Measurements from ENCODE around the gene SGSM2.

SGSM2 gene

DNA sequence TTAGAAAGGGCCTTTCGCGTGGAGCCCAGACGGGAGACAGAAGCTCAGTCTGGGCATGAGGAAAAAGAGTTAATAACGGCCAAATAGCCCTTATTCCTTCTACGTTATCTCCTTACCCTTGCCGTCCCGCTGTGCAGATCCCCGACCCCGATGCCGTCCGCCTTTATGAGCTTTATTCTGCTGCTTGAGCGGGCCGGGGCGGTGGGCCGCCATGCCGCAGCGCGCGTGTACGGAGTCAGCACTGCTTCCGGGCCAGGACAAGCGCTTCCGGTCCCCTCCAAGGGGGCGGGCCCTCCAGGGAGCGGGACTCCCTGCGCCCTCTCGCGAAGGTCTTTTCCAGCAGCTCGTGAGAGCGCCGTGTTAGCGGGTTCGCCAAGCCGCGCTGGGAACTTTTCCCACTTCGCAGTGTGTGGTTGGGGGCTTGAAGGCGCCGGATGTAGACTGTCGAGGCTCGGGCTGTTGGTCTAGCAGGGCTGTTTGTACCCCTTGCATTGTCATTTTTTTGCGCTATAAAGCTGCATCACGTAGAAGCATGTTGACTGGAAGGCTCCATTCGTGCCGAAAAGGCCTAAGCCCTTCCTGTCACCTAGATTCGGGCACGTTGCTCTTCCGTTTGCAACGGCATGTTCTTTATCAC lies 968 bp upstream of the SGSM2 start, which contains the start of gene TSR1:
Gene TSR1 (minus strand): TSS at position 243 of the 637 bp plus-strand sequence. CDS start 30 bp downstream, at position 213.
- DNase-seq, result peak; percentile 70

DNA sequence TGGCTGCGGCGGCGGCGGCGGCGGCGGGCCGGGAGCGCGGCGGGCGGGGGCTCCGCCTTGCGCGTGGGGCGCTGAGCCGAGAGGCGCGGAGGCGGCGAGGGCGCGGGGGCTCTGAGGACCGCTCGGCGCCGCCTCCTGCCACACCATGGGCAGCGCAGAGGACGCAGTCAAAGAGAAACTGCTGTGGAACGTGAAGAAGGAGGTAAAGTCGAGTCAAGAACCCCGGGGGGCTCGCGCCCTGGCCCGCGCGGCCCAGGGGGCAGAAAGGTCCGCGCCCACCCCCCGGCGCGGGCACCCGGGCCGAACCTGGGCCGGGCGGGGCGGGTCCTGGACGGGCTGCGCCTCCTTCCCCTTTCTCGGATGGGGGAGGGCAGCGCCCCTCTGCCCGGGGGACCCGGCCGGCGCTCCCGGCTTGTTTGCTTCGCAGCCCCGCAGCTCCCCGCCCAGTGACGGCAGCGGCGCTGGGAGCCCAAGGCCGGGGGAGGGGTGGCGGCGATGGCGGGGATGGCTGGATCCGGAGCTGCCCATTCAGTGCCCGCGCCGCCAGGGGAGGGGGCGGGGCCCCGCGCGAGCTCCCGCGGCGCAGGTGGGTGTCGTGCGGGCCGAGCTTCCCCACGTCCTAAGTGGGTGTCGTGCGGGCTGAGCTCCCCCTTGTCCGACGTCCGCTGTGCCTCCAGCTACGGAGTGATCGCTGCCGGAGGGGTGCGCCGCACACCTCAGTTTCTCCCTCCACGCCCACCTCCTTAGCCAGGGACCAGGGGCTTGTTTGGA lies 428 bp downstream of the SGSM2 start:
- DNase-seq, result no peak

DNA sequence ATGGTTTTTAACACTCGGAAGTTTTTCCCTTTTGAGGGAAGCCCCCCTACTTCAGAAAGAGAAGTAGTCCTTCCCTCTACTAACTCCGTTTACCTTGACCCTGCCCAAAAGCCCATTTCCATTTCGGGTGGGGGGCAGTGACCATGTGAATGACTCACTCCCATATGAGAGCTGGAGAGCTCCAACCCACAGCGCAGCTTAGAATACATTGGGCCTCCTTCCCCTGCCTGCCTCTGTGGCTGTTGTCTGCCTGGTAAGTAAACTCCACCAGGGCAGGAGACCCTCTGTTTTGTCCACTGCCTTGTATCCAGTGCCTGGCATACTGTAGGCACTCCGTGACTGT lies 985 bp downstream of the SGSM2 start:
- DNase-seq, result no peak

DNA sequence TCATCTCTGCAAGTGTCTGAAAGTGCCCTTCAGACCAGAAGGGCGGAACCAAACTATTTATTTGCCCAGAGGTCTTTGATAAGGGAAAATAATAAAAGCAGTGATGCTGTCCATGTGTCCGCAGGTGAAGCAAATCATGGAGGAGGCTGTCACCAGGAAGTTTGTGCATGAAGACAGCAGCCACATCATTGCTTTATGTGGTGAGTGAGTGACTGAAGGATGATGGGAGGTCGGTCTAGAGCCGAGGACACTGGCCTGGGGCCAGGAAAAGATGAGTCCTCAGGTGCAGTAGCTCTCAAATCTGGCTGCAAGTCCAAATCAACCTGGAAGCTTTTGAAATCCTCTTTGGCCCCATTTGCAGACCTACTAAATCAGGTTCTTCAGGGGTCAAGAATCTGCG lies 6.1 kb downstream of the SGSM2 start:
- DNase-seq, result peak; percentile 48

DNA sequence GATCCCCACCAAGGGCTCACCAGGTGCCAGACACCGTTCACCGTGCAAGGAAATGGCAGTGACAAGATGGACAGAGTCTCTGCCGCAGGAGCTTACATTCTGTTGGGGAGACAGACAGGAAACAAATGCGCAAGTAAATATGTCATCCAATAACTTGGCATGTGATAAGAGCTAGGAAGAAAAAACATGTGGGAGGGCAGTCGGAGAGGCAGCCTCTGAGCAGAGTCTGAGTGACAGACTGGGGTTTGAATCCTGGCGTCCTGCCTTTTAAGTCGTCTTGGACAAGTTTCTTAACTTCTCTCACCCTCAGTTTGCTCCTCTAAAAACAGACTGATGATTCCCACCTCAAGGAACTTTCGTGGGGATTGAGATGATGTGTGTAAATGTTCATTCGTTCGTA lies 7.2 kb downstream of the SGSM2 start:
- no peak for DNase-seq

DNA sequence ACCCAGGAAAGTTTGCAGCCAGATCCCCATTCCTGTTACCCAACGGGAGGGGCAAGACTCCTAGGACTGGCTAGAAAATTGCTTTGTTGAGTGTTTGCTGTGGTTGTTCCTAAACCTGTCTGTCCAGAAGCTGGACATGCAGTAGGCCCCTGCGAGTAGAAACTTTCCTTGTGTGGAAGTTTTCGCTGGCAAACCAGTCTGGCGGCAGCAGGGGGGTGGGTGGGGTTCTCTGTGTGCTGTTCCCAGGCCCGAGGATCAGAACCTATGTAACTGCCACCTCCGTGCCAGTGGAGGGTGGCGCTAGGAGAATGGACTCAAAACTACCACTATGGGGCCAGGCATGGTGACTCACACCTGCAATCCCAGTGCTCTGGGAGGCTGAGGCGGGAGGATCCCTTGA lies 9.2 kb downstream of the SGSM2 start:
- no peak for DNase-seq

DNA sequence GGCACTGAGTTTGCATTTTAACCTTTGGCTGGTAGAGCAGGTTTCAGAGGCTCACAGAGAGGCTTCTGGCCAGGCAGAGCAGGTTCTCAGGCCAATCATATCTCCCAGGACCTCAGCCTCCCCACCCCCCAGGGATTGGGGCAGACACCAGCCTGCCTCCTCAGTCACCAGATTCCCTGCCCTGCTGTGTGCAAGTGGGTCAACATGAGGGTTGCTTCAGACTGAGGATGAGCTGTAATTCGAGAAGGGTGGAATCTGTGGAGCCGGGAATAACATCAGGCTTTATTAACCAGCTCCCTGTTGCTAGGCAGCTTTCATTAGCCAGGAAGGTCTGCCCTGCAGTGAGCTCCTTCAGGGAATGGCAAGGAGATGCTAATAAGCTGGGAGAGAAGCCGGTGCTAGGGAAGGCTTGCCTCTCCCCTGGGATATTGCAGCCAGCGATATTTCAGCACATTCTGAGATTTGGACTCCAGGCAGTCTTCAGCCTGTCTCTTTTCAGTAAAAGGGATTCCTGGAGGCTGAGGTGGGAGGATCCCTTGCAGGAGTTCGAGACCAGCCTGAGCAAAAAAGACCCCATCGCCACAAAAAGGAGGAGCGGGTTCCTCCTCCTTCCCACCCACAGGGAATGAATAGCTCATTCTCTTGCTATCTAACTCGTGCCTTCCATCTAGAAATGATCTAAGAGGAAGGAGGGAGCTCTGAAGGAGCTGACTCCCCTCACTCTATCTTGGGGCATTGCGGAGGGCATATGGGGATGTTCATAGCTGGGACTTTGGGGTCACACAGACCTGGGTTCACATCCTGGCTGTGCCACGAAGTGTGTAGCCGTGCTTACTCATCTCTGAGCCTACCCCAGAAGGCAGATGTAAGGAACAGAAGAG lies 10.7 kb downstream of the SGSM2 start:
- peak; percentile 66 for DNase-seq

DNA sequence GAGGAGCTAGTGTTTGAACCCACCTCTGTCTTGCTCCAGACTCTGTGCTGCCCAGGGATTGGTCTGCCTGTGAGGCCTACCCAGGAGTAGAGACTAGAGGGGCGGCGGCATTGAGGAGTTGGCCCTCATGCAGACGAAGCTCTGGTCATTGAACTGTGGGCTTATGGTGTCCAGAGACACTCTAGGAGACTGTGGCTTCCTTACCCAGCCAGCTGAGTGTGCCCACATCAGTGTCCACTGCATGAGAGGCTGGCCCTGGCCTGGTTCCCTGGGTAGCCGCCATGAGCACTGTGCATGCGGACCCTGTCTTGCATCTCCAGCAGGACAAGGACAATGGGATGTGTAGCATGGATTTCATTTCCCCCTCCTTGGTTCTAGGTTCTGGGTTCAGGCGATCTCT lies 14.0 kb downstream of the SGSM2 start:
- DNase-seq, result no peak

DNA sequence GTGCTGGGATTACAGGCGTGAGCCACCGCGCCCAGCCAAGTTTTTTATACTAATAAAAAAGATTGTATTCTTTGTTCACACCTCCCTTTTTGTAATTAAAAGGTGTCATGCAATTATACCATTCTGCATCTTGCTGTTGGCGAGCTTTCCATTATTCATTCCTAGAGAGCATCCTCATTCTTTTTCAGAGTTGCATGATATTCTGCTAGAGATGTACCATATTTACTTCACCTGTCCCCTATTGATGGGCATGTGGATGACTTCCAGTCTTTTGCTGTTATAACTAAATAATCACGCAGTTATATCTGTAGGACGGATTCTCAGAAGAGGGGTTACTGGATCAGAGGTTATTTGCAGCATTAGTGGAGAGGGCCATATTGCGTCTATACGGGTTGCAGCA lies 17.0 kb downstream of the SGSM2 start:
- no peak for DNase-seq

DNA sequence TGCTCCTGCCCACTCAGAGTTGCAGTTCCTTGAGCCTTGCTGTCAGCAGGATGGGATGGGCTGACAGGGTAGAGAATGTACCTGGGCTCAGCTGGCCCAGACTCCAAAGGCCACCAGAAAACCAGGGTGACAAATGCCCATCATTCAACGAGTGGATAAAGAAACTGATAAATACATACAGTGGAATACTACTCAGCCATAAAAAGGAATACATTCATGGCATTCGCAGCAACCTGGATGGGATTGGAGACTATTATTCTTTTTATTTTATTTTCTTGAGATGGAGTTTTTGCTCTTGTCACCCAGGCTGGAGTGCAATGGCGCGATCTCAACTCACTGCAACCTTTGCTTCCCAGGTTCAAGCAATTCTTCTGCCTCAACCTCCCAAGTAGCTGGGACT lies 19.9 kb downstream of the SGSM2 start:
- DNase-seq, result no peak

DNA sequence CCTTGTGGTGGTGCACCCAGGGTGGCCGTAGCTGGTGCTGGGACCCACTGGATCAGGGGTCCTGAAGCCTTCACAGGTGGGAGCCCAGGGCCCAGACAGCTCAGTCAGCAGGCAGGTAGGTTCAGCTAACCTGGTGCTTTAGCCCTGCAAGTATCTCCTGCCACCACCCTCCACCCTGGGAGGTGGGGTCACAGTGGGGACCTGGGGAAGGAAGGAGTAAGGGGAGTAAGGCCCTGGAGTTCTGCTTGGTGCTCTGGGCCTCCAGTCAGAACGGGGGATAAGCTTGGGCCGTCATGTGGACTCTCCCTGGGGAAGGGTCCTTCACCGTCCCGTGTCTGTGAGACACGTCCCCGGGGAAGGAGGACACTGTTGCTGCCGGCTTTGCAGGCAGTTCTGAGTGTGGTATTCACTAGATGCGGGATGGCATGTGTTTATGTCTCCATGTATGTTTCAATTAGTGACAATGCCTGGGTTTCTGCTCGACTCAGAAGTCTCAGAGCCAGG lies 20.7 kb downstream of the SGSM2 start:
- no peak for DNase-seq

DNA sequence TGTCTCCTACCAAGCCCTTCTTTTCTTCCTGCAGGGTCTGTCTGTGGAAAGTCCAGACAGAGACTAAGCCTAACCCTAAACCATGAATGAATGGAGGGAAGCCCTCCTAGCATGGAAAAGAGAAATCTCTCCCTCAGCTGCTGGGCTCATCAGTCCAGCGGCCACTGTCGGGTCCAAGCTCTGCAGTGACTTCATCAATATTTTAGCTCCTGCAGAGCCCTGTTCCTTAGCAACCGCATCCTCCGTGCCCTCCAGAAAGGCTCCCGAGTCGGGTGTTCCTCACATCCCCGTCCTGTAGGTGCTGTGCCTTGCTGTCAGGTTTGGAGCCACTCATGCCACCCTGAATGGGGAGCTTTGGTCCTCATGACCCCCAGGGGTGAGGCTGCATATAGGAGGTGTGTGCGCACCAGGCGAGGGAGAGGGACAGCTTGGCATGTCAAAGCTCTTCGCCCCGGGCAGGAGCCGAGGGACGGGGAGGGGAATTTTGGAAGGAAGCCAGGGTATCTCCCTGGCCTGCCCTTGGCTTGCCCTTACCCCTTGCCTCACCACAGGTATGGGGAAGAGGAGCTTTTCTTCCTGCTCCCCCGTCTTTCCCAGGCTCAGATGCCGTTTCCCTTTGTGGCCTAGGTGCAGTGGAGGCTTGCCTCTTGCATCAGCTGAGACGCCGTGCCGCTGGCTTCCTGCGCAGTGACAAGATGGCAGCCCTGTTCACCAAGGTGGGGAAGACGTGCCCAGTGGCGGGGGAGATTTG lies 23.9 kb downstream of the SGSM2 start:
- no peak for DNase-seq

DNA sequence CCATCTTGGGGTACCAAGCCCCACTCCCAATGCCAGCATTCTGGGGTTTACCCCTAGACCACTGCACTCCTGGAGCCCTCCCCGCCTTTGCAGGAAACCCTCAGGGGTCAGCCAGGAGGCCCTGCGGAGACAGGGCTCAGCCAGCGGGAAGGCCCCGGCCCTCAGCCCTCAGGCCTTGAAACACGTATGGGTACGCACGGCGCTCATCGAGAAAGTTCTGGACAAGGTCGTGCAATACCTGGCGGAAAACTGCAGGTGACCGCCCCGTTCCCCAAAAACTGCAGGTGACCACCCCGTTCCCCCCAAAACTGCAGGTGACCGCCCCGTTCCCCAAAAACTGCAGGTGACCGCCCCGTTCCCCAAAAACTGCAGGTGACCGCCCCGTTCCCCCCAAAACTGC lies 24.7 kb downstream of the SGSM2 start:
- DNase-seq, result no peak

DNA sequence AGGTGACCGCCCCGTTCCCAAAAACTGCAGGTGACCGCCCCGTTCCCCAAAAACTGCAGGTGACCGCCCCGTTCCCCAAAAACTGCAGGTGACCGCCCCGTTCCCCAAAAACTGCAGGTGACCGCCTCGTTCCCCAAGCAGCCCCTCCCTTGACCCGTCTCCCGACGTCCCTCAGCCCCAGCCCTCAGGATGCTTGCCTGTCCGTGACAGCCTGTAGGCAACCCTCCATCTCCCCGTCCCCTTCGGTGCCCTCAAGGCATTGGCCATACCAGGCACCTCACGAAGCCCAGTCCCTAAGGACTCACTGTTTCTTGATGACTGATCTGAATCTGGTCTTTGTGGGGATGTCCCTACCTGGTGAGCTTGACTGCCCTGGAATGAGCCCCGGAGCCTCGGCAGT lies 25.1 kb downstream of the SGSM2 start:
- DNase-seq, result no peak

DNA sequence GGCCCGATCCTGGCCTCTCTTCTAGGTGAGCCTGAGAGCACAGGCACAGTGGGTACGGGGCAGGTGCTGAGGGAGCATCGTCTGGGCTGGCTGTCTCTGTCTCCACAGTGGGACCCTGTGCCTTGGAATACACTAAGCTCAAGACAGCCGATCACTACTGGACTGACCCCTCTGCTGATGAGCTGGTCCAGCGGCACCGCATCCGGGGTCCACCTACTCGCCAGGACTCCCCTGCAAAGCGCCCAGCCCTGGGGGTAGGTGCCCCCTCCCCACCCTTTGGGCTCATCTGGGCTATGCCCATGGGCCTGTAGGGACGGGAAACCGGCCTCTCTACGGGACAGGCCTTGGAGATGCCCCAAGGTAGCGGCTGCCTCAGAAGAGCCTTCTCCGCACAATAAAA lies 25.6 kb downstream of the SGSM2 start:
- no peak for DNase-seq

DNA sequence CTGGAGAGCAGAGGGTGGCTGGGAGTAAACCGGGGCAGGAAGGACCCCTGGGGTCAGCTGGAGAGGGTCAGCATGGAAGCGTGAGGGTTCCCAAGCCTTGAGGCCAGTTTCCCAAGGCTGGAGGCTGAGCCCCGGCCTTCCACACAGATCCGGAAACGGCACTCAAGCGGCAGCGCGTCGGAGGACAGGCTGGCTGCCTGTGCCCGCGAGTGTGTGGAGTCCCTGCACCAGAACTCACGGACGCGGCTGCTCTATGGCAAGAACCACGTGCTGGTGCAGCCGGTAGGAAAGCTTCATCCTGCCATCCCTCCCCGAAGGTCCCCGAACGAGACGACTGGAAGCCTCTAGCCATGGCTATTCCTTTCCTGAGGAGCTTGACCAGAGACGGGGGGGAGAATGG lies 26.0 kb downstream of the SGSM2 start:
- DNase-seq, result no peak

DNA sequence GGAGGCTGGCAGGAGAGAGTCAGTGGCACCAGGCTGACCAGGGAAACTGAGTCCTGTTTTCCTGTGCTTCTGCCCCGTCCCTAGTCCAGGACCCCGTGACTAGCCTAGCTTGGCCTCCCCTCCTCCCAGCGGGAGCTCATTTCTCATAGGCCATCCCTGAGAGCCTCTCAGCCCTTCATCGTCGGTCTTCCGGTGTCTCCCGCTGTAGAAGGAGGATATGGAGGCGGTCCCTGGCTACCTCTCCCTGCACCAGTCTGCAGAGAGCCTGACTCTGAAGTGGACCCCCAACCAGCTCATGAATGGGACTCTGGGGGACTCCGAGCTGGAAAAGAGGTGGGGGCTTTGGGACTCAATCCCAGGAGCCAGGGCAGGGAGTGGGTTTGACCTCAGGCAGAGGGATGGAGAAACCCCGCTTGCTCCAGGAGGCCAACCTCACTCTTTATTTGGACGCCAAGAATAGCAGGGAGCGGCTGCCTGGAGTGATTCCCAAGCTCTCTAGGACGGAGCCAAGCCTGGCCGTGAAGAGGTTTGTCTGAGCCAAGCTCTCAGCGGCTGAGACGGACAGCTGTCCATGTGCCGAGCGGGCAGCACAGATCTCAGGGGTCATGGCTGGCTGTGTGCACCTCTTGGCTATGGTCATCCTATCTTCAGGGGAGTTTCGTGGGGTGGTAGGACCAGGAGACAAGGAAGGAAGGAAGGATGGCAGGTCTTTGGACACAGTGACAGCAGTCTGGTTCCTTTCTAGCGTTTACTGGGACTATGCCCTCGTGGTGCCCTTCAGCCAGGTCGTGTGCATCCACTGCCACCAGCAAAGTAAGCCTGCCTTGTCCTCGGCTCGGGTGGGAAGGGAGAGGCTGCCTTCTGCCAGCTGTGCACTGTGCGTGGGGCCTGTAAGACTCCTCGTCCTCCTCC lies 26.8 kb downstream of the SGSM2 start:
- DNase-seq, result no peak

DNA sequence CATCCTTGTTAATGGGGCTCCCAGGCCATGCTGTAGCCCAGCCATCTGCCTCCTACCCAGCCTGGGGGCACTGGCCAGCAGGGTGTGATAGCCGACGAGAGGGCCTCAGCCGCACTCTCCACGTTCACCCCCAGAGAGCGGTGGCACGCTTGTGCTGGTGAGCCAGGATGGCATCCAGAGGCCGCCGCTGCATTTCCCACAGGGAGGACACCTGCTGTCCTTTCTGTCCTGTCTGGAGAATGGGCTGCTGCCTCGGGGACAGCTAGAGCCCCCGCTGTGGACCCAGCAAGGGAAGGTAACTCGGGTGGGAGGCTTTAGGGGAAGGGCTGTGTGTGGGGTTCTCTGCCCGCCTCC lies 27.4 kb downstream of the SGSM2 start:
- no peak for DNase-seq

DNA sequence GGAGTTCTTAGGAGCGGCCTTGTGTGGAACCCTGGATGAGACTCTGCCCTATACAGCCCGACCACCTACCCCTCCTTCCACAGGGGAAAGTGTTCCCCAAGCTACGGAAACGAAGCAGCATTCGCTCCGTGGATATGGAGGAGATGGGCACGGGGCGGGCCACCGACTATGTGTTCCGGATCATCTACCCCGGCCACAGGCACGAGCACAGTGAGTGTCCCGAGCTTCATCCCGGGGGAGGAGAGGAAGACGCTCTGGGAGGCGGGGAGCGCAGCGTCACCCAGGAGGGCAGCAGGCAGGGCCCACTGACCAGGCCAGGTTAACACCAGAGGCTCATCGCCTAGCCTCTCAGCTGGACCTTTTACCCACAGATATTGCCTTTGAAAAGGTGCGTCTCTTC lies 27.8 kb downstream of the SGSM2 start:
- DNase-seq, result no peak

DNA sequence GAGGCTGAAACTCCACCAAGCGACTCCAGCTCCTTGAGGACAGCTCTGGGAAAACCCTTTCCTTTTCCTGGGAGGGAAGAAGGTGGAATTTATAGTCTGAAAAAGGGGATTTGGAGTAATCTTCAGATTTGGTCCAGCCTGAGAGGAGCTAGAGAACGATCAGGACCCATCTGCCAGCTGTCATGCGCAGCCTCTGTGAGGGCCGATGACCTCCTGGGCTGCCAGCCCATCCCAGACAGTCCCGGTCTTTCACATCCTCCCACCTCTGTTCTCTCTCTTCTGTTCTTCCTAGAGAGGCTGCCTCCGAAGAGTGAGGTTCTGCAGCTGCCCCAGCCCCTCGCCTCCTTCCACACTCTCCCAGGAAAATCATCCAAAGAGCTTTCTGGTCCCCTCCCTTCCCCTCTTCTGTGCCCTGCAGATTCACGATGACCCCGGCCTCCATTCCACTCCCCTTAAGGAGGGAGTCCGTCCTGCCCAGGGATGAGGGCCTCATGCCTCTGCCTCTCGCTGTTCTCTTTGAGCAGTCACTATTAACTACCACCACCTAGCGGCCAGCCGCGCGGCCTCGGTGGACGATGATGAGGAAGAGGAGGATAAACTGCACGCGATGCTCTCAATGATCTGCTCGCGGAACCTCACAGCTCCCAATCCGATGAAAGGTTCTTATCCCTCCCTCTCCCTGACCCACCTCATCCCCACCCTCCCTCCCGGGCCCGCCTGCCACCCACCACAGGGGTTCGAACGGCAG lies 29.6 kb downstream of the SGSM2 start:
- DNase-seq, result no peak

DNA sequence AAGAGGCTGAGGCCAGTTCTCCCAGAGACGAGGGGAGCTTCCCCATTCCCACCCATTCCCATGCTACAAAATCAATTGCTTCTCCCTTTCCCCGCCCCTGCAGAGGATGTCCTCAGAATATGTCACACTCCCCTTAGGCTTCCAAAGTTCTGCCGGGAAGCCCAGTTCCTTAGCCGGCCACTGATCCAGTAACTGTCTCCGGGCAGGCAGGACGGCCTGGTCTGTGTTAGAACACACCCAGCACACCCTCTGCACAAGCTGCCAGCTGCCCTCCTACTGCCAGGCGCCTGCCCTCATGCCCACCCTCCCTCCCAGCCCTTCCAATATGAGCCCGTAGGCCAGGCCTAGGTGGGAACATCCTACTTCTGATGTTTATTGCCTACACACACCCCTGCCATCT lies 31.1 kb downstream of the SGSM2 start:
- DNase-seq, result no peak
